VCaP (cell line): ENCODE results near the gene ACTG2.

ENCODE experiments used
- H3K27ac ChIP-seq: fragments of 450-650 bp; 2 replicates; pipeline ENCODE4 v1.5.1; 2017
- TF ChIP-seq, protein P1 (sequence below): fragments of 450-650 bp; conservative IDR thresholded peaks from 2 replicates; pipeline ENCODE4 v1.5.1; 2017; ENCODE audit warnings: mild to moderate bottlenecking, moderate library complexity

The ACTG2 gene

GRCh38 chr2:73892631-73893329 is at the start of gene ACTG2:
TSS of gene ACTG2 (plus strand) at chr2:73893008. CDS start at chr2:73901312, 8,304 bp downstream.
- H3K27ac ChIP-seq = no peak within 1 kb of the TSS
- TF ChIP-seq, protein P1, sequence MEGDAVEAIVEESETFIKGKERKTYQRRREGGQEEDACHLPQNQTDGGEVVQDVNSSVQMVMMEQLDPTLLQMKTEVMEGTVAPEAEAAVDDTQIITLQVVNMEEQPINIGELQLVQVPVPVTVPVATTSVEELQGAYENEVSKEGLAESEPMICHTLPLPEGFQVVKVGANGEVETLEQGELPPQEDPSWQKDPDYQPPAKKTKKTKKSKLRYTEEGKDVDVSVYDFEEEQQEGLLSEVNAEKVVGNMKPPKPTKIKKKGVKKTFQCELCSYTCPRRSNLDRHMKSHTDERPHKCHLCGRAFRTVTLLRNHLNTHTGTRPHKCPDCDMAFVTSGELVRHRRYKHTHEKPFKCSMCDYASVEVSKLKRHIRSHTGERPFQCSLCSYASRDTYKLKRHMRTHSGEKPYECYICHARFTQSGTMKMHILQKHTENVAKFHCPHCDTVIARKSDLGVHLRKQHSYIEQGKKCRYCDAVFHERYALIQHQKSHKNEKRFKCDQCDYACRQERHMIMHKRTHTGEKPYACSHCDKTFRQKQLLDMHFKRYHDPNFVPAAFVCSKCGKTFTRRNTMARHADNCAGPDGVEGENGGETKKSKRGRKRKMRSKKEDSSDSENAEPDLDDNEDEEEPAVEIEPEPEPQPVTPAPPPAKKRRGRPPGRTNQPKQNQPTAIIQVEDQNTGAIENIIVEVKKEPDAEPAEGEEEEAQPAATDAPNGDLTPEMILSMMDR = no peak

GRCh38 chr2:73844087-73844486 is 48.7 kb upstream of the ACTG2 start:
- TF ChIP-seq, protein P1 = no peak
- no peak overlapping the region for H3K27ac ChIP-seq

- TF ChIP-seq, protein P1 = no peak
- no peak overlapping the region for H3K27ac ChIP-seq
These were observed 42.8 kb upstream of the ACTG2 start for GRCh38 chr2:73850009-73850408.

- H3K27ac ChIP-seq = no peak overlapping the region
- TF ChIP-seq, protein P1 = peak; percentile 66
These were observed 41.5 kb upstream of the ACTG2 start for GRCh38 chr2:73851274-73851673.

DNA sequence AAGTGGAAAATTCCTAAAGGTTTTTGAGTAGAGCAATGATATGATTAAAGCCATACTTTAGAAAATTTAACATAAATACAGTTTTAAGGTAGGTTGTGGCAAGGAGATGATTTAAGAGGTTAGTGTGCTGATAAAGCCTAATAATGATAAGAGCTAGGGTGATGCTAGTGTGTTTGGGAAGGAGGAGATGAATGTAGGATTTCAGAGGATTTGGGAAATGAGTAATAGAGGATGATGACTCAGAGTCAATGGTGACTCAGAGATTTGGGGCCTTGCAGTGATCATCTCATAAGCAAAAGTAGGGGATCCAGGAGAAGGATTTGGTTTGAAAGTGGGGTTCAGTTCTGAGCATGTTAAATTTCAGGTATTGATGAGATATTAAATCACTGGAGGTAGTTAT is 40.8 kb upstream of the ACTG2 start:
- TF ChIP-seq, protein P1 = no peak

GRCh38 chr2:73855526-73855925 is 37.3 kb upstream of the ACTG2 start:
- no peak overlapping the region for H3K27ac ChIP-seq
- TF ChIP-seq, protein P1 = no peak

More for the DNA sequence above, 40.8 kb upstream of the ACTG2 start:
- no peak overlapping the region for H3K27ac ChIP-seq

GRCh38 chr2:73856214-73856613 is 36.6 kb upstream of the ACTG2 start:
- H3K27ac ChIP-seq = no peak overlapping the region
- TF ChIP-seq, protein P1 = no peak
